CD4-positive, alpha-beta T cell (primary cell): ENCODE data around the gene COG7. TPM values are rescaled to one million over a fixed set of nuclear protein-coding genes. Genes with fewer than 3 reads are reported as not detected.

Experiments
- ATAC-seq: fragments of 200-7000 bp; cut with Tn5 transposase; one replicate; pipeline ENCODE4 v1.10.0; 2022; ENCODE audit warnings: mild to moderate bottlenecking; ENCODE audit not compliant: poor library complexity
- CTCF ChIA-PET: fragments of 350-600 bp; sonication (Branson Sonifier 250); formaldehyde crosslinking; loops from one replicate; lab custom pipeline; 2021; ENCODE audit warnings: antibody characterized with exemption, inconsistent platforms; lab: Charles Lee
- POLR2A ChIA-PET: fragments of 350-600 bp; sonication (Branson Sonifier 250); formaldehyde crosslinking; loops from one replicate; lab custom pipeline; 2021; ENCODE audit warnings: antibody characterized with exemption, inconsistent platforms; lab: Charles Lee
- DNase-seq, 14 experiments: peaks; one replicate each; pipeline ENCODE4 v3.0.0-alpha.2; 2013 to 2020; ENCODE audit warnings: mixed read lengths in 2 of 14
- H3K27ac ChIP-seq, 2 donors: one replicate each; pipeline versions ENCODE4 v1.5.1 to v1.7.0; 2013; ENCODE audit warnings: low read length in 2 of 2, low read depth in 1 of 2, mild to moderate bottlenecking in 1 of 2
- H3K27me3 ChIP-seq, 2 experiments: 1 replicate in 1 of 2; 2 replicates in 1 of 2; pipeline versions ENCODE4 v1.6.1 to v1.7.0; 2013; ENCODE audit warnings: low read length in 2 of 2, control low read depth in 1 of 2, mild to moderate bottlenecking in 1 of 2, moderate library complexity in 1 of 2; ENCODE audit not compliant: insufficient read depth in 2 of 2, control insufficient read depth in 1 of 2
- H3K36me3 ChIP-seq: one replicate; pipeline ENCODE4 v1.6.1; 2013; ENCODE audit warnings: low read length, control low read depth; ENCODE audit not compliant: insufficient read depth
- H3K4me1 ChIP-seq: one replicate; pipeline ENCODE4 v1.6.1; 2013; ENCODE audit warnings: low read length, control low read depth; ENCODE audit not compliant: insufficient read depth
- H3K4me3 ChIP-seq: one replicate; pipeline ENCODE4 v1.5.1; 2013; ENCODE audit warnings: mild to moderate bottlenecking, low read length, moderate library complexity
- H3K9me3 ChIP-seq, 2 experiments: 1 replicate in 1 of 2; 2 replicates in 1 of 2; pipeline versions ENCODE4 v1.6.1 to v1.7.0; 2013; ENCODE audit warnings: low read length in 2 of 2, mild to moderate bottlenecking in 2 of 2, control low read depth in 1 of 2, moderate library complexity in 1 of 2; ENCODE audit not compliant: control insufficient read depth in 1 of 2, insufficient read depth in 1 of 2
- H3K27ac Mint-ChIP-seq: one replicate; pipeline ENCODE4 v1.8.0; 2020; ENCODE audit warnings: mixed read lengths
- H3K27me3 Mint-ChIP-seq: one replicate; pipeline ENCODE4 v1.8.0; 2021; ENCODE audit warnings: mixed read lengths
- H3K36me3 Mint-ChIP-seq: one replicate; pipeline ENCODE4 v1.8.0; 2021; ENCODE audit warnings: low read depth, mixed read lengths
- H3K4me1 Mint-ChIP-seq: one replicate; pipeline ENCODE4 v1.8.0; 2021; ENCODE audit warnings: low read depth, mixed read lengths
- H3K4me3 Mint-ChIP-seq: one replicate; pipeline ENCODE4 v1.8.0; 2020; ENCODE audit warnings: mild to moderate bottlenecking, mixed read lengths
- H3K9me3 Mint-ChIP-seq: one replicate; pipeline ENCODE4 v1.8.0; 2020; ENCODE audit warnings: mixed read lengths
- CTCF ChIP-seq: fragments of 200-600 bp; IDR thresholded peaks from one replicate; pipeline ENCODE4 v1.8.0; 2022; ENCODE audit warnings: antibody characterized with exemption, mild to moderate bottlenecking
- intact Hi-C, 2 experiments: fragments of 100-400 bp; cut with DNase I in 1 of 2; cut with micrococcal nuclease in 1 of 2; formaldehyde crosslinking; loops; one replicate each; pipeline versions ENCODE4 v1.15.1 to v1.9.0; 2023 to 2025; cut with DNase I, micrococcal nuclease
- total RNA-seq, 174 experiments: library from RNA in 2 of 174; stranded (reverse) in 2 of 174; gene quantifications; one replicate each; pipeline ENCODE4 v1.2.3 and lab custom pipeline; 2021 to 2026

Gene COG7
- total RNA-seq, 2 experiments from 2014 or later = 12.6 to 13.6 TPM

GRCh38 chr16:23353440-23353839 is 99.5 kb downstream of the COG7 start:
- Histone ChIP-seq H3K36me3 (no peaks in the 10 kb centered on the region), H3K4me1 (no peaks in the 10 kb centered on the region), H3K4me3 (no peak overlapping the region), H3K9me3 (no peaks in the 10 kb centered on the region), H3K27ac (no peak overlapping the region), H3K27me3 (peaks cover 3 to 4% of the 10 kb centered on the region in 2 experiments)
- Mint-ChIP-seq H3K9me3 (peaks cover 3% of the 10 kb centered on the region), H3K27me3 (peaks cover 8% of the 10 kb centered on the region), H3K36me3 (no peaks in the 10 kb centered on the region), H3K4me3 (no peak overlapping the region), H3K4me1 (no peaks in the 10 kb centered on the region), H3K27ac (no peak overlapping the region)
- no peak for ATAC-seq
- ChIA-PET CTCF (no interaction called here), POLR2A (no interaction called here)
- no peak for DNase-seq
- intact Hi-C loops = no loop called here
- no peak for TF ChIP-seq CTCF

GRCh38 chr16:23351360-23351759 is 101.6 kb downstream of the COG7 start:
- no peaks in the 10 kb centered on the region for H3K36me3 Mint-ChIP-seq
- intact Hi-C loops = no loop called here
- Histone ChIP-seq H3K36me3 (no peaks in the 10 kb centered on the region), H3K4me1 (no peaks in the 10 kb centered on the region), H3K27me3 (peaks cover 3 to 7% of the 10 kb centered on the region in 2 experiments), H3K4me3 (no peak overlapping the region), H3K9me3 (no peaks in the 10 kb centered on the region), H3K27ac (no peak overlapping the region)
- H3K4me1 Mint-ChIP-seq = no peaks in the 10 kb centered on the region
- no peak overlapping the region for H3K4me3 Mint-ChIP-seq
- ChIA-PET POLR2A (no interaction called here), CTCF (interaction anchor here (0.6 kb wide), 1 partner anchor 62 kb away, joined by 3 read pairs; no protein-coding TSS in a partner anchor)
- DNase-seq = no peak
- H3K27ac Mint-ChIP-seq = no peak overlapping the region
- H3K27me3 Mint-ChIP-seq = peaks cover 17% of the 10 kb centered on the region
- no peak for ATAC-seq
- H3K9me3 Mint-ChIP-seq = peaks cover 3% of the 10 kb centered on the region
- no peak for TF ChIP-seq CTCF

GRCh38 chr16:23348579-23349469 is 104.2 kb downstream of the COG7 start:
- Mint-ChIP-seq H3K27me3 (peaks cover 25% of the 10 kb centered on the region), H3K4me1 (no peaks in the 10 kb centered on the region), H3K4me3 (no peak overlapping the region), H3K9me3 (peaks cover 2% of the 10 kb centered on the region), H3K36me3 (no peaks in the 10 kb centered on the region), H3K27ac (no peak overlapping the region)
- ChIA-PET POLR2A (no interaction called here), CTCF (no interaction called here)
- Histone ChIP-seq H3K36me3 (no peaks in the 10 kb centered on the region), H3K27ac (no peak overlapping the region), H3K4me3 (no peak overlapping the region), H3K4me1 (no peaks in the 10 kb centered on the region), H3K27me3 (peaks cover 3 to 7% of the 10 kb centered on the region in 2 experiments), H3K9me3 (no peaks in the 10 kb centered on the region)
- intact Hi-C loops = no loop called here
- ATAC-seq (no peak), DNase-seq (no peak)
- no peak for TF ChIP-seq CTCF
